Sigmoid colon (tissue), 4 donors: ENCODE results near the gene KLHL42.

Source experiments
- POLR2AphosphoS5 ChIP-seq, 4 donors: sonication (generic); formaldehyde crosslinking; IDR thresholded peaks; one replicate each; pipeline ENCODE4 v1.6.1; 2017; ENCODE audit warnings: antibody characterized with exemption in 4 of 4
- TF ChIP-seq, protein P1 (sequence below), 4 experiments: fragments of 450-650 bp in 3 of 4; fragments of 200-600 bp in 1 of 4; IDR thresholded peaks; one replicate each; pipeline ENCODE4 v1.5.1; 2016 to 2019; ENCODE audit warnings: antibody characterized with exemption in 4 of 4, mild to moderate bottlenecking in 3 of 4, moderate library complexity in 2 of 4

DNA sequence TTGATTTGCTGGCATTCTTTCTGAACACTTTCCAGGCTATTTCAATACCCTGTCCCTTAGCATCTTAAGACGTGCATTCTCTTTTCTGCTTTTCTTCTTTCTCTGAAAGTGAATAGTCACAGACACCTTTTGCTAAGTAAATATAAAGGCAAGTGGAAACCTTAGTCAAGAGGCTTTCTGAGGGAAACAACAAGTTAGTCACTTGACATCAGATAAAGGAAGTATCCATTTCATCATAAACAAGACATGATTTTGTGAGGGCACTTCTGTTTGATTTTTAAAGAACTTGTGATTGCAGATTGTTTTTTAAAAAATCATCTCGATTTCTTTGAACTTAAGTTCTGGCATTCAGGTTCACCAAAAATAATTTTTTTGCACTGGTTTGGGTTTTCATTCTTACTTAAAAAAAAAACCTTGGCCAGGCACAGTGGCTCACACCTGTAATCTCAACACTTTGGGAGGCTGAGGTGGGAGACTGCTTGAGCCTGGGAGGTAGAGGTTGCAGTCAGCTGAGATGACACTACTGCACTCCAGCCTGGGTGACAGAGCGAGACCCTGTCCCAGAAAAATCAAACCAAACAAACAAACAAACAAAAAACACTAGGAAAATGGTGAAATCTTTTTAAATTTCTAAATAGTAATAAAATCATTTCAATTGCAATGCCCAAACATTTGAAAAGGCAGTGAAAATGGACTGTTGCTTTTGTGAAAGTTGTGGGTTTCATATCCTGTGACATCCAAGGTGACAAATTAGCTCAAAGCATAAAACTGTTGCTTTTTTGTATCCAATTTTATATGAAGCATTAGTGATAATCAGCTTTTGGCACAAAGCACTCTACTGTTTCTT is 8.3 kb upstream of the KLHL42 start:
- TF ChIP-seq, protein P1, sequence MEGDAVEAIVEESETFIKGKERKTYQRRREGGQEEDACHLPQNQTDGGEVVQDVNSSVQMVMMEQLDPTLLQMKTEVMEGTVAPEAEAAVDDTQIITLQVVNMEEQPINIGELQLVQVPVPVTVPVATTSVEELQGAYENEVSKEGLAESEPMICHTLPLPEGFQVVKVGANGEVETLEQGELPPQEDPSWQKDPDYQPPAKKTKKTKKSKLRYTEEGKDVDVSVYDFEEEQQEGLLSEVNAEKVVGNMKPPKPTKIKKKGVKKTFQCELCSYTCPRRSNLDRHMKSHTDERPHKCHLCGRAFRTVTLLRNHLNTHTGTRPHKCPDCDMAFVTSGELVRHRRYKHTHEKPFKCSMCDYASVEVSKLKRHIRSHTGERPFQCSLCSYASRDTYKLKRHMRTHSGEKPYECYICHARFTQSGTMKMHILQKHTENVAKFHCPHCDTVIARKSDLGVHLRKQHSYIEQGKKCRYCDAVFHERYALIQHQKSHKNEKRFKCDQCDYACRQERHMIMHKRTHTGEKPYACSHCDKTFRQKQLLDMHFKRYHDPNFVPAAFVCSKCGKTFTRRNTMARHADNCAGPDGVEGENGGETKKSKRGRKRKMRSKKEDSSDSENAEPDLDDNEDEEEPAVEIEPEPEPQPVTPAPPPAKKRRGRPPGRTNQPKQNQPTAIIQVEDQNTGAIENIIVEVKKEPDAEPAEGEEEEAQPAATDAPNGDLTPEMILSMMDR (IDR thresholded peaks at IDR 0.05) = no peak
- TF ChIP-seq POLR2AphosphoS5 (IDR thresholded peaks at IDR 0.05) = no peak
